H1 (cell line): ENCODE measurements around the gene MECR. TPM values are rescaled to one million over a fixed set of nuclear protein-coding genes. Genes with fewer than 3 reads are reported as not detected.
A peak's percentile ranks its signal among the peaks of the same experiment; 100 is the strongest.

Source experiments
- CTCF ChIA-PET: fragments of 300-600 bp; sonication (Branson Sonifier 250); formaldehyde crosslinking; loops from one replicate; lab custom pipeline; 2021; ENCODE audit not compliant: partially characterized antibody; lab: Charles Lee
- POLR2A ChIA-PET: fragments of 300-600 bp; sonication (Branson Sonifier 250); formaldehyde crosslinking; loops from one replicate; lab custom pipeline; 2021; ENCODE audit warnings: inconsistent platforms; ENCODE audit not compliant: partially characterized antibody; lab: Charles Lee
- DNase-seq, 2 experiments: peaks; one replicate each; pipeline versions ENCODE4 v3.0.0 to v3.0.0-alpha.2; 2010 to 2022; ENCODE audit warnings: low spot score in 2 of 2, low read depth in 1 of 2, mixed read lengths in 1 of 2
- FAIRE-seq: peaks from 2 replicates; lab custom pipeline; 2011; peaks lifted over from hg19 to GRCh38; lab: Jason Lieb, UNC
- H2AFZ ChIP-seq: 2 replicates; pipeline ENCODE4 v1.8.1; 2012; ENCODE audit warnings: low read length, inconsistent platforms
- H2AK5ac ChIP-seq: 2 replicates; pipeline ENCODE4 v1.6.1; 2013; ENCODE audit warnings: low read depth, low read length
- H2BK120ac ChIP-seq: replicated peaks from 2 replicates; pipeline ENCODE3; 2013; ENCODE audit warnings: low read depth, low read length, inconsistent platforms
- H2BK12ac ChIP-seq: 2 replicates; pipeline ENCODE4 v1.6.1; 2013; ENCODE audit warnings: low read depth, low read length
- H2BK15ac ChIP-seq: 2 replicates; pipeline ENCODE4 v1.6.1; 2013; ENCODE audit warnings: low read length
- H2BK20ac ChIP-seq: 2 replicates; pipeline ENCODE4 v1.6.1; 2013; ENCODE audit warnings: low read length
- H2BK5ac ChIP-seq: 2 replicates; pipeline ENCODE4 v1.6.1; 2013; ENCODE audit warnings: low read depth, low read length
- H3K14ac ChIP-seq: 2 replicates; pipeline ENCODE4 v1.6.1; 2013; ENCODE audit warnings: inconsistent platforms; ENCODE audit not compliant: insufficient read length
- H3K18ac ChIP-seq: 2 replicates; pipeline ENCODE4 v1.6.1; 2013; ENCODE audit warnings: low read length; ENCODE audit errors: extremely low read depth
- H3K23ac ChIP-seq: 2 replicates; pipeline ENCODE4 v1.6.1; 2013; ENCODE audit warnings: inconsistent platforms; ENCODE audit not compliant: insufficient read length
- H3K23me2 ChIP-seq: 2 replicates; pipeline ENCODE4 v1.6.1; 2013; ENCODE audit warnings: low read depth, low read length
- H3K27ac ChIP-seq: 2 replicates; pipeline ENCODE4 v1.6.1; 2011; ENCODE audit warnings: low read depth, low read length, inconsistent platforms
- H3K27me3 ChIP-seq, 4 experiments: replicated peaks in 1 of 4; 1 replicate in 1 of 4; 2 replicates in 3 of 4; pipeline versions ENCODE4 v1.6.1 to v1.8.1; 2011 to 2013; ENCODE audit warnings: low read length in 3 of 4, mild to moderate bottlenecking in 3 of 4, inconsistent platforms in 2 of 4, mixed read lengths in 2 of 4, moderate library complexity in 1 of 4; ENCODE audit not compliant: control insufficient read depth in 3 of 4, insufficient read depth in 3 of 4; ENCODE audit errors: extremely low read depth in 1 of 4
- H3K36me3 ChIP-seq, 4 experiments: 2 replicates each; pipeline versions ENCODE4 v1.6.1 to v1.8.1; 2011 to 2013; ENCODE audit warnings: mild to moderate bottlenecking in 4 of 4, low read length in 3 of 4, moderate library complexity in 2 of 4, control low read depth in 1 of 4, inconsistent platforms in 1 of 4; ENCODE audit not compliant: insufficient read depth in 4 of 4, control insufficient read depth in 2 of 4
- H3K4ac ChIP-seq: replicated peaks from 2 replicates; pipeline ENCODE3; 2013; ENCODE audit warnings: low read length, low read depth, mixed read lengths, inconsistent platforms; ENCODE audit not compliant: insufficient read length
- H3K4me1 ChIP-seq, 4 experiments: replicated peaks in 1 of 4; 1 replicate in 1 of 4; 2 replicates in 3 of 4; pipeline versions ENCODE4 v1.6.1 to v1.8.1; 2011 to 2013; ENCODE audit warnings: low read length in 3 of 4, inconsistent platforms in 2 of 4, mixed read lengths in 1 of 4; ENCODE audit not compliant: insufficient read depth in 4 of 4, control insufficient read depth in 3 of 4
- H3K4me2 ChIP-seq, 2 experiments: 2 replicates each; pipeline versions ENCODE4 v1.6.1 to v1.8.1; 2011 to 2013; ENCODE audit warnings: low read depth in 2 of 2, low read length in 2 of 2, control low read depth in 1 of 2, inconsistent platforms in 1 of 2, mild to moderate bottlenecking in 1 of 2; ENCODE audit not compliant: insufficient read depth in 1 of 2
- H3K4me3 ChIP-seq, 4 experiments: fragments of 200-600, 300-600 bp in 1 of 4; sonication (generic), shearing (Covaris generic), sonication (Bioruptor Twin) in 1 of 4; 2 replicates each; pipeline versions ENCODE4 v1.5.1 to v1.8.1; 2011 to 2016; ENCODE audit warnings: low read length in 4 of 4, low read depth in 3 of 4, control low read depth in 2 of 4, inconsistent platforms in 2 of 4, mild to moderate bottlenecking in 2 of 4, mixed read lengths in 1 of 4, moderate library complexity in 1 of 4; ENCODE audit not compliant: insufficient read depth in 2 of 4; ENCODE audit errors: extremely low read depth in 1 of 4
- H3K56ac ChIP-seq: replicated peaks from 2 replicates; pipeline ENCODE3; 2013; ENCODE audit warnings: low read depth, mild to moderate bottlenecking, mixed read lengths, low read length, inconsistent platforms; ENCODE audit not compliant: insufficient read length
- H3K79me1 ChIP-seq: 2 replicates; pipeline ENCODE4 v1.6.1; 2013; ENCODE audit warnings: low read depth, low read length, control low read depth
- H3K79me2 ChIP-seq, 2 experiments: 2 replicates each; pipeline versions ENCODE4 v1.6.1 to v1.8.1; 2012 to 2013; ENCODE audit warnings: low read length in 2 of 2, mild to moderate bottlenecking in 2 of 2, inconsistent platforms in 1 of 2; ENCODE audit not compliant: insufficient read depth in 2 of 2, control insufficient read depth in 1 of 2
- H3K9ac ChIP-seq, 4 experiments: replicated peaks in 1 of 4; 1 replicate in 1 of 4; 2 replicates in 3 of 4; pipeline versions ENCODE4 v1.6.1 to v1.8.1; 2011 to 2013; ENCODE audit warnings: low read depth in 3 of 4, low read length in 3 of 4, control low read depth in 2 of 4, mild to moderate bottlenecking in 2 of 4, moderate library complexity in 2 of 4, inconsistent platforms in 1 of 4; ENCODE audit errors: extremely low read depth in 1 of 4
- H3K9me3 ChIP-seq, 2 experiments: 2 replicates each; pipeline versions ENCODE4 v1.6.1 to v1.8.1; 2012 to 2013; ENCODE audit warnings: mild to moderate bottlenecking in 2 of 2, moderate library complexity in 2 of 2, control low read depth in 1 of 2, inconsistent platforms in 1 of 2, low read depth in 1 of 2, low read length in 1 of 2, mixed read lengths in 1 of 2; ENCODE audit not compliant: insufficient read depth in 2 of 2
- H4K20me1 ChIP-seq, 2 experiments: replicated peaks in 1 of 2; 2 replicates each; pipeline versions ENCODE3 to v1.8.1; 2011 to 2013; ENCODE audit warnings: inconsistent platforms in 2 of 2, low read length in 2 of 2, mild to moderate bottlenecking in 1 of 2; ENCODE audit not compliant: insufficient read depth in 2 of 2, control insufficient read depth in 1 of 2
- H4K5ac ChIP-seq: 2 replicates; pipeline ENCODE4 v1.6.1; 2013; ENCODE audit warnings: low read length, low read depth, mixed read lengths, inconsistent platforms; ENCODE audit not compliant: insufficient read length
- H4K8ac ChIP-seq: 2 replicates; pipeline ENCODE4 v1.8.0; 2013; ENCODE audit warnings: mild to moderate bottlenecking, moderate library complexity, low read length, inconsistent platforms; ENCODE audit not compliant: insufficient read depth; ENCODE audit errors: extremely low read depth
- H4K91ac ChIP-seq: replicated peaks from 2 replicates; pipeline ENCODE3; 2013; ENCODE audit warnings: low read length, mixed read lengths, inconsistent platforms; ENCODE audit not compliant: insufficient read length
- POLR2A ChIP-seq, 2 experiments: IDR thresholded peaks; 1 replicate in 1 of 2; 2 replicates in 1 of 2; pipeline ENCODE4 v1.6.1; 2011; ENCODE audit warnings: low read depth in 2 of 2, low read length in 2 of 2, mild to moderate bottlenecking in 2 of 2; ENCODE audit errors: control extremely low read depth in 1 of 2
- POU5F1 ChIP-seq: IDR thresholded peaks from 2 replicates; pipeline ENCODE4 v1.6.1; 2011; ENCODE audit warnings: low read depth, mild to moderate bottlenecking, low read length, moderate library complexity
- SP2 ChIP-seq: IDR thresholded peaks from 2 replicates; pipeline ENCODE4 v1.6.1; 2012; ENCODE audit warnings: mild to moderate bottlenecking, low read length, inconsistent platforms
- WGBS, 2 experiments: shearing (Covaris generic) in 1 of 2; methylation state at CpG; one replicate each; pipeline versions ENCODE4 v1.1.6 to v1.1.7; 2013 to 2015; ENCODE audit warnings: low lambda C conversion rate in 2 of 2, mixed read lengths in 2 of 2, inconsistent platforms in 1 of 2, low coverage in 1 of 2, missing lambda C conversion rate in 1 of 2; ENCODE audit not compliant: insufficient replicate concordance in 2 of 2, insufficient coverage in 1 of 2, insufficient read length in 1 of 2; ENCODE audit errors: extremely low coverage in 1 of 2, missing lambda C conversion rate in 1 of 2; 5-methylcytosine and 5-hydroxymethylcytosine counted together
- polyA plus RNA-seq, 7 experiments: library from polyadenylated mRNA; depleted of rRNA in 3 of 7; stranded (reverse) in 5 of 7; unstranded in 2 of 7; fragments of >200 nt in 5 of 7; fragments of 200-250 nt in 2 of 7; gene quantifications; 1 replicate in 5 of 7; 2 replicates in 1 of 7; 4 replicates in 1 of 7; pipeline versions ENCODE4 v1.2.1 to v1.2.3, GENCODE V29; 2011 to 2013; ENCODE audit warnings: missing spikeins in 2 of 7, mixed read lengths in 2 of 7
- total RNA-seq: library from RNA; stranded (reverse); fragmentation: NEBNext Ultra II Directional; extraction: Animal tissue kit (Norgen Biotek cat#: 25700); gene quantifications from 2 replicates; pipeline ENCODE4 v1.2.1, GENCODE V29; 2021

MECR gene
- total and polyA plus RNA-seq, 2 of the 8 experiments (the other 6 are each of a cell fraction or from before 2014, with no cell fraction given) = 24.2 to 24.4 TPM

- H3K23me2 ChIP-seq = no peaks in the 10 kb centered on the region
- no peak overlapping the region for H4K5ac ChIP-seq
- no peak overlapping the region for H3K4me2 ChIP-seq
- WGBS, 2 experiments = 95% methylated on average over 8 of the region's 8 CpGs; no CpG with 5 or more reads in 1 of the 2 experiments
- peaks cover 20 to 57% (median 42%) of the 10 kb centered on the region in 4 experiments for H3K36me3 ChIP-seq
- FAIRE-seq = no peak
- no peak overlapping the region for H2BK12ac ChIP-seq
- H3K79me2 ChIP-seq = no peaks in the 10 kb centered on the region
- peaks cover 0 to 2% of the 10 kb centered on the region in 2 experiments for H4K20me1 ChIP-seq
- H3K56ac ChIP-seq = no peak overlapping the region
- H3K18ac ChIP-seq = no peak overlapping the region
- H4K8ac ChIP-seq = no peak overlapping the region
- H3K4me3 ChIP-seq = no peak overlapping the region
- H3K79me1 ChIP-seq = 0 out of 2 replicates have a peak, but pooled peaks cover 2% of the 10 kb centered on the region
- TF ChIP-seq POU5F1 = no peak
- peak in 1 of 2 experiments; percentile 57; a peak in 1 of 3 replicates for TF ChIP-seq POLR2A (IDR thresholded peaks at IDR 0.05; ENCODE audit: control extremely low read depth in 1 of 2, low read depth in 2 of 2, low read length in 2 of 2)
- TF ChIP-seq SP2 = no peak
- TF ChIP-seq, all 59 proteins: peak for 1
- CTCF ChIA-PET = interaction anchor here (0.8 to 1.2 kb wide), 2 partner anchors 28 to 51 kb away, joined by 3 read pairs; no protein-coding TSS in a partner anchor
- Histone ChIP-seq H2BK120ac (no peak overlapping the region), H3K27me3 (no peaks in the 10 kb centered on the region), H2BK5ac (no peak overlapping the region), H2BK20ac (no peak overlapping the region), H3K4ac (no peak overlapping the region), H3K23ac (no peak overlapping the region), H2AFZ (no peak overlapping the region), H3K9me3 (peaks cover 0 to 2% of the 10 kb centered on the region in 2 experiments; a peak in 1 of 4 replicates), H3K14ac (no peak overlapping the region), H3K4me1 (no peaks in the 10 kb centered on the region), H2BK15ac (no peak overlapping the region), H3K27ac (no peak overlapping the region; the same call in 1 of the 2 replicates), H4K91ac (no peak overlapping the region), H2AK5ac (no peak overlapping the region), H3K9ac (no peak overlapping the region)
- no peak for DNase-seq
- POLR2A ChIA-PET = interaction anchor here (0.7 to 3.8 kb wide), 9 partner anchors 9 to 52 kb away, joined by 3 to 19 read pairs (median 3); no protein-coding TSS in a partner anchor
Observed at GRCh38 chr1:29145739-29146437, 84.8 kb downstream of the MECR start.
